Heart right ventricle (tissue), 16 donors: ENCODE results near the gene MYLK4. TPM values are rescaled to one million over a fixed set of nuclear protein-coding genes. Genes with fewer than 3 reads are reported as not detected.

Source experiments
- ATAC-seq, 8 donors: fragments of 200-7000 bp; cut with Tn5 transposase; one replicate each; pipeline ENCODE4 v1.9.1; 2020; ENCODE audit warnings: mild to moderate bottlenecking in 8 of 8, moderate library complexity in 8 of 8, moderate number of reproducible peaks in 1 of 8
- DNase-seq, 2 donors: peaks; one replicate each; pipeline ENCODE4 v3.0.0-alpha.2; 2020
- H3K27ac ChIP-seq, 10 donors: fragments of 200-600 bp; sonication (generic) in 2 of 10; one replicate each; pipeline versions ENCODE4 v1.5.0 to v1.8.0; 2020 to 2022; ENCODE audit warnings: mild to moderate bottlenecking in 3 of 10
- H3K27me3 ChIP-seq, 7 donors: fragments of 200-600 bp; one replicate each; pipeline ENCODE4 v1.8.0; 2021 to 2022; ENCODE audit warnings: mild to moderate bottlenecking in 2 of 7
- H3K36me3 ChIP-seq, 9 donors: fragments of 200-600 bp; sonication (generic) in 1 of 9; one replicate each; pipeline versions ENCODE4 v1.5.0 to v1.8.0; 2020 to 2022; ENCODE audit warnings: mild to moderate bottlenecking in 2 of 9
- H3K4me1 ChIP-seq, 9 donors: fragments of 200-600 bp; sonication (generic) in 1 of 9; one replicate each; pipeline versions ENCODE4 v1.5.0 to v1.8.0; 2020 to 2022; ENCODE audit warnings: mild to moderate bottlenecking in 4 of 9
- H3K4me3 ChIP-seq, 10 donors: fragments of 200-600 bp; sonication (generic) in 2 of 10; one replicate each; pipeline versions ENCODE4 v1.5.0 to v1.8.0; 2020 to 2022; ENCODE audit warnings: mild to moderate bottlenecking in 7 of 10, moderate library complexity in 2 of 10
- H3K9me3 ChIP-seq, 11 donors: fragments of 200-600 bp in 10 of 11; sonication (generic) in 2 of 11; one replicate each; pipeline versions ENCODE4 v1.5.0 to v1.8.0; 2013 to 2022; ENCODE audit warnings: mild to moderate bottlenecking in 2 of 11, control low read depth in 1 of 11, moderate library complexity in 1 of 11
- CTCF ChIP-seq, 9 donors: fragments of 200-600 bp; sonication (generic) in 2 of 9; IDR thresholded peaks; one replicate each; pipeline versions ENCODE4 v1.5.0 to v1.8.0; 2021 to 2022; ENCODE audit warnings: antibody characterized with exemption in 9 of 9, mild to moderate bottlenecking in 5 of 9, moderate library complexity in 1 of 9
- WGBS, 2 donors: extraction: QIAGEN DNeasy Blood & Tissue Kit; methylation state at CpG; one replicate each; pipeline ENCODE4 v1.1.7; 2013; ENCODE audit warnings: inconsistent platforms in 1 of 2; 5-methylcytosine and 5-hydroxymethylcytosine counted together
- intact Hi-C, 10 donors: fragments of 100-400 bp; cut with DNase I; formaldehyde crosslinking; loops; one replicate each; pipeline versions ENCODE4 v1.11.1 to v1.14.2; 2022
- polyA plus RNA-seq, 2 donors: library from polyadenylated mRNA; stranded (reverse); fragments of 200-250 nt; gene quantifications; one replicate each; pipeline ENCODE4 v1.2.3, GENCODE V29; 2013
- total RNA-seq, 10 donors: library from RNA; stranded (reverse); fragmentation: NEBNext Ultra II Directional in 3 of 10; extraction: Animal tissue kit (Norgen Biotek cat#: 25700) in 3 of 10; gene quantifications; one replicate each; pipeline versions ENCODE4 v1.2.1 to v1.2.4, GENCODE V29; 2021 to 2023
- donor health status: Arrhythmogenic right ventricular cardiomyopathy.
- donor health status: ischemic (EF 13 %, LVEDD 7.1; RV severe dilation, severe dysfunction).
- donor health status: healthy with polysubstance abuse.
- donor health status: DM: no; HTN: yes; CAD: no.
- donor health status: DM: no; HTN: no; CAD: no.
- donor health status: ischemic (EF 25% LVEDD 6.9; RV normal size, moderate dysfunction).
- donor health status: ischemic (EF 25% LVEDD 5.7; RV mildly dilated, moderate dysfunction).
- donor health status: healthy.
- donor health status: DM: yes; HTN: yes; CAD: no.
- donor health status: Ischemic cardiomyopathy.
- donor health status: ischemic (EF 35%, LVEDD 5.7; RV mildly dilated, moderate dysfunction).
- donor health status: nonischemic (EF 11% LVEDD 7.7; RV severe dilation, severe dysfunction).
- donor health status: DM: yes; HTN: yes; CAD: no.
- donor health status: PGD.
- donor health status: ischemic (EF 29% LVEDD 5.4; RV normal size, mild dysfunction).
- donor health status: nonischemic (EF 23%, LVEDD 6.1; RV moderate dilation, normal function).

Gene MYLK4
- total and polyA plus RNA-seq, 12 donors = 0.13 to 2.5 (median 0.92) TPM

- Histone ChIP-seq H3K27ac (peak overlapping the region in 4 of 10 donors; percentile 7 to 65 (median 36)), H3K36me3 (no peaks in the 10 kb centered on the region), H3K9me3 (no peaks in the 10 kb centered on the region), H3K4me1 (peaks cover 0 to 42% (median 10%) of the 10 kb centered on the region in 9 donors), H3K27me3 (no peaks in the 10 kb centered on the region), H3K4me3 (no peak overlapping the region)
- DNase-seq (no peak), ATAC-seq (no peak)
- intact Hi-C loops = no loop called here
- no peak for TF ChIP-seq CTCF (IDR thresholded peaks at IDR 0.05)
- WGBS, 2 donors = 93 to 95% methylated on average over 4 of the region's 4 CpGs
These were observed 11.4 kb downstream of the MYLK4 start for GRCh38 chr6:2739335-2739734.

- intact Hi-C loops = no loop called here
- peak; percentile 43 to 76 (median 66) for TF ChIP-seq CTCF (IDR thresholded peaks at IDR 0.05)
- WGBS, 2 donors = 27% methylated on average over 5 of the region's 5 CpGs
- DNase-seq (peak in 1 of 2 donors; percentile 42), ATAC-seq (peak in 4 of 8 donors; percentile 26 to 46 (median 42))
- no peak overlapping the region for H3K4me3 ChIP-seq
- no peaks in the 10 kb centered on the region for H3K9me3 ChIP-seq
- peak overlapping the region in 3 of 10 donors; percentile 6 to 61 (median 10) for H3K27ac ChIP-seq
- no peaks in the 10 kb centered on the region for H3K36me3 ChIP-seq
- peaks cover 0 to 48% (median 16%) of the 10 kb centered on the region in 9 donors for H3K4me1 ChIP-seq
- no peaks in the 10 kb centered on the region for H3K27me3 ChIP-seq
These were observed 12.2 kb downstream of the MYLK4 start for GRCh38 chr6:2738373-2738979.

GRCh38 chr6:2737885-2738284 lies 12.8 kb downstream of the MYLK4 start:
- TF ChIP-seq CTCF (IDR thresholded peaks at IDR 0.05) = no peak
- Histone ChIP-seq H3K4me1 (peaks cover 2 to 48% (median 22%) of the 10 kb centered on the region in 9 donors), H3K36me3 (no peaks in the 10 kb centered on the region), H3K4me3 (no peak overlapping the region), H3K27me3 (no peaks in the 10 kb centered on the region), H3K27ac (peak overlapping the region in 2 of 10 donors; percentile 6 to 61), H3K9me3 (no peaks in the 10 kb centered on the region)
- intact Hi-C loops = no loop called here
- ATAC-seq (no peak), DNase-seq (no peak)
- 52 to 60% methylated on average over 3 of the region's 3 CpGs for WGBS, 2 donors

GRCh38 chr6:2734488-2735166 lies 16.1 kb downstream of the MYLK4 start:
- DNase-seq = no peak
- Histone ChIP-seq H3K27ac (peak overlapping the region in 9 of 10 donors; percentile 54 to 88 (median 82)), H3K36me3 (no peaks in the 10 kb centered on the region), H3K27me3 (no peaks in the 10 kb centered on the region), H3K9me3 (no peaks in the 10 kb centered on the region), H3K4me3 (no peak overlapping the region), H3K4me1 (peaks cover 2 to 64% (median 37%) of the 10 kb centered on the region in 9 donors)
- intact Hi-C loops = no loop called here
- ATAC-seq = peak in 4 of 8 donors; percentile 20 to 66 (median 42)
- no peak for TF ChIP-seq CTCF (IDR thresholded peaks at IDR 0.05)
- 59 to 63% methylated on average over 2 of the region's 2 CpGs for WGBS, 2 donors
